Mammary epithelial cell (primary cell): ENCODE measurements around the gene DYSF.

ENCODE experiments used
- EZH2 ChIP-seq: IDR thresholded peaks from 2 replicates; pipeline ENCODE4 v1.6.1; 2012; ENCODE audit warnings: low read length, inconsistent platforms, borderline replicate concordance
- TF ChIP-seq, protein P1 (sequence below), 2 donors: IDR thresholded peaks in 1 of 2; conservative IDR thresholded peaks in 1 of 2; 2 replicates each; pipeline ENCODE4 v1.5.1; 2011 to 2012; ENCODE audit warnings: inconsistent platforms in 2 of 2, low read length in 2 of 2, mild to moderate bottlenecking in 2 of 2, control low read depth in 1 of 2, low read depth in 1 of 2; ENCODE audit not compliant: insufficient read depth in 1 of 2; ENCODE audit errors: extremely low read depth in 1 of 2

DNA sequence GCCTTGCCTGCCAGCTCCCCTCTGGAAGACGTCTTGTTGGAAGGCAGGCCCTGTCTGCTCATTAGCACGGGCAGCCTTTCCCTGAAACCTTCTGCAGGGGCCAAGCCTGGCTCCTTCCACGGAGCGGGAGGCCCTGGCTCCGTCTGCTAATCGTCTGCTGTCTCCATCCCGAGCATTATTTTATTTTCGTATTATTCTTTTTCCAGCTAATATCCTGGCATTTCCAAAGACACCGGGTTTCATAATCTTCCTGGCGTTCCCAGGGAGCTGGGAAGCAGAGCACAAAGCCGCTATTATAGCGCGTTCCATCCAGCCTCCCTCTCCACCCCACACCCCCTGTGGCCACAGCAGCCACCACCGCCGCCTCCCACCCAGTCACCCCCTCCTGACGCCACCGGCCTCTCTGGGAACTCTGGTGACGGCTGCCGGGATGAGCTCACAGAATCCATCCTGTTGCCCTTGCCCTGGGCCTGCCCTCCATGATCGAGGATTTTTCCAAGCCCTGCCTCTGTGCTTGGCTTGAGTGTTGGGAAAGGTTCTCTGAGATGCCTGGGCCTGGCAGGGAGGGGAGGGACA is 125.5 kb downstream of the DYSF start:
- TF ChIP-seq, protein P1, sequence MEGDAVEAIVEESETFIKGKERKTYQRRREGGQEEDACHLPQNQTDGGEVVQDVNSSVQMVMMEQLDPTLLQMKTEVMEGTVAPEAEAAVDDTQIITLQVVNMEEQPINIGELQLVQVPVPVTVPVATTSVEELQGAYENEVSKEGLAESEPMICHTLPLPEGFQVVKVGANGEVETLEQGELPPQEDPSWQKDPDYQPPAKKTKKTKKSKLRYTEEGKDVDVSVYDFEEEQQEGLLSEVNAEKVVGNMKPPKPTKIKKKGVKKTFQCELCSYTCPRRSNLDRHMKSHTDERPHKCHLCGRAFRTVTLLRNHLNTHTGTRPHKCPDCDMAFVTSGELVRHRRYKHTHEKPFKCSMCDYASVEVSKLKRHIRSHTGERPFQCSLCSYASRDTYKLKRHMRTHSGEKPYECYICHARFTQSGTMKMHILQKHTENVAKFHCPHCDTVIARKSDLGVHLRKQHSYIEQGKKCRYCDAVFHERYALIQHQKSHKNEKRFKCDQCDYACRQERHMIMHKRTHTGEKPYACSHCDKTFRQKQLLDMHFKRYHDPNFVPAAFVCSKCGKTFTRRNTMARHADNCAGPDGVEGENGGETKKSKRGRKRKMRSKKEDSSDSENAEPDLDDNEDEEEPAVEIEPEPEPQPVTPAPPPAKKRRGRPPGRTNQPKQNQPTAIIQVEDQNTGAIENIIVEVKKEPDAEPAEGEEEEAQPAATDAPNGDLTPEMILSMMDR (conservative IDR thresholded peaks at IDR 0.05 in 1 of 2, IDR thresholded peaks at IDR 0.05 in 1 of 2; ENCODE audit: extremely low read depth in 1 of 2, insufficient read depth in 1 of 2, low read depth in 1 of 2, low read length in 2 of 2): no peak
- TF ChIP-seq EZH2: no peak
